ENCODE data around the gene ADSL.
"Not testable (repeated sequence)": the region's sequence is repeated elsewhere in the genome, so short reads cannot be mapped to it uniquely, and the experiment has no call there.

The ADSL gene

GRCh38 chr22:40309631-40310030 lies 36.7 kb upstream of the ADSL start:
- Histone ChIP-seq H2AFZ (ENCODE audit: low read depth, low read length) (no peak overlapping the region), H3K4me1 (ENCODE audit: insufficient read depth, low read length) (no peaks in the 10 kb centered on the region), H3K36me3 (ENCODE audit: insufficient read depth, low read length) (peaks cover 84% of the 10 kb centered on the region), H3K9ac (ENCODE audit: low read depth, low read length) (no peak overlapping the region), H3K27me3 (ENCODE audit: insufficient read depth, low read length, poor library complexity) (no peaks in the 10 kb centered on the region), H3K9me3 (ENCODE audit: insufficient read depth, low read length, severe bottlenecking) (no peaks in the 10 kb centered on the region), H3K4me3 (ENCODE audit: low read depth in 1 of 2, low read length in 2 of 2) (no peak overlapping the region), H3K27ac (ENCODE audit: low read length) (no peak overlapping the region), H3K4me2 (ENCODE audit: insufficient read depth, low read length) (no peak overlapping the region), H4K20me1 (ENCODE audit: insufficient read depth, low read length) (no peaks in the 10 kb centered on the region; the same call in 1 of the 2 replicates), H3K79me2 (ENCODE audit: insufficient read depth, low read length) (no peaks in the 10 kb centered on the region)
- DNase-seq (no peak), ATAC-seq (ENCODE audit: insufficient read depth, low read depth) (no peak)
- TF ChIP-seq EZH2 (IDR thresholded peaks at IDR 0.05; ENCODE audit: borderline replicate concordance, low read depth, low read length, severe bottlenecking) (no peak), CTCF (IDR thresholded peaks at IDR 0.05; ENCODE audit: borderline replicate concordance, extremely low read depth, low read length, poor library complexity, severe bottlenecking) (no peak)

GRCh38 chr22:40310081-40310767 lies 36.1 kb upstream of the ADSL start:
- TF ChIP-seq EZH2 (IDR thresholded peaks at IDR 0.05; ENCODE audit: borderline replicate concordance, low read depth, low read length, severe bottlenecking) (no peak), CTCF (IDR thresholded peaks at IDR 0.05; ENCODE audit: borderline replicate concordance, extremely low read depth, low read length, poor library complexity, severe bottlenecking) (no peak)
- Histone ChIP-seq H3K79me2 (ENCODE audit: insufficient read depth, low read length) (no peaks in the 10 kb centered on the region), H4K20me1 (ENCODE audit: insufficient read depth, low read length) (no peaks in the 10 kb centered on the region; the same call in 1 of the 2 replicates), H2AFZ (ENCODE audit: low read depth, low read length) (no peak overlapping the region), H3K36me3 (ENCODE audit: insufficient read depth, low read length) (peaks cover 83% of the 10 kb centered on the region), H3K9ac (ENCODE audit: low read depth, low read length) (no peak overlapping the region), H3K9me3 (ENCODE audit: insufficient read depth, low read length, severe bottlenecking) (no peaks in the 10 kb centered on the region), H3K4me2 (ENCODE audit: insufficient read depth, low read length) (no peak overlapping the region), H3K4me1 (ENCODE audit: insufficient read depth, low read length) (no peaks in the 10 kb centered on the region), H3K4me3 (ENCODE audit: low read depth in 1 of 2, low read length in 2 of 2) (no peak overlapping the region), H3K27me3 (ENCODE audit: insufficient read depth, low read length, poor library complexity) (no peaks in the 10 kb centered on the region), H3K27ac (ENCODE audit: low read length) (no peak overlapping the region)
- DNase-seq (no peak), ATAC-seq (ENCODE audit: insufficient read depth, low read depth) (no peak)

GRCh38 chr22:40310768-40311120 lies 35.6 kb upstream of the ADSL start:
- Histone ChIP-seq H3K27ac (ENCODE audit: low read length) (no peak overlapping the region), H4K20me1 (ENCODE audit: insufficient read depth, low read length) (no peaks in the 10 kb centered on the region; the same call in 1 of the 2 replicates), H3K4me3 (ENCODE audit: low read depth in 1 of 2, low read length in 2 of 2) (no peak overlapping the region), H3K79me2 (ENCODE audit: insufficient read depth, low read length) (no peaks in the 10 kb centered on the region), H3K9ac (ENCODE audit: low read depth, low read length) (no peak overlapping the region), H3K4me1 (ENCODE audit: insufficient read depth, low read length) (no peaks in the 10 kb centered on the region), H2AFZ (ENCODE audit: low read depth, low read length) (no peak overlapping the region), H3K27me3 (ENCODE audit: insufficient read depth, low read length, poor library complexity) (no peaks in the 10 kb centered on the region), H3K36me3 (ENCODE audit: insufficient read depth, low read length) (peaks cover 84% of the 10 kb centered on the region), H3K4me2 (ENCODE audit: insufficient read depth, low read length) (no peak overlapping the region), H3K9me3 (ENCODE audit: insufficient read depth, low read length, severe bottlenecking) (no peaks in the 10 kb centered on the region)
- DNase-seq (no peak), ATAC-seq (ENCODE audit: insufficient read depth, low read depth) (no peak)
- TF ChIP-seq CTCF (IDR thresholded peaks at IDR 0.05; ENCODE audit: borderline replicate concordance, extremely low read depth, low read length, poor library complexity, severe bottlenecking), result no peak
- no peak for TF ChIP-seq EZH2 (IDR thresholded peaks at IDR 0.05; ENCODE audit: borderline replicate concordance, low read depth, low read length, severe bottlenecking)

DNA sequence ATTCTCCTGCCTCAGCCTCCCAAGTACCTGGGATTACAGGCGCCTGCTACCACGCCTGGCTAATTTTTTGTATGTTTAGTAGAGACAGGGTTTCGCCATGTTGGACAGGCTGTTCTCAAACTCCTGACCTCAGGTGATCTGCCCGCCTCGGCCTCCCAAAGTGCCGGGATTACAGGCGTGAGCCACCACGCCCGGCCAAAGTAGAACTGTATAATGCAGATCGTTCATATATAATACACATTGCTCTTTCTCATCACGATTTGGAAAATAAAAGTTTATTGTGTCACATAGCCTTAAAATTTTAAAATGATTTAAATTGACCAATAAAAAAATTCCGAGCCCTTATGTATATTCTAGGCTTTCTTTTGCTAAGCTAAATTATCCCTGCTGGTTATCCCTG lies 34.7 kb upstream of the ADSL start:
- H4K20me1 ChIP-seq (ENCODE audit: insufficient read depth, low read length); H3K9ac ChIP-seq (ENCODE audit: low read depth, low read length); H3K27ac ChIP-seq (ENCODE audit: low read length); H2AFZ ChIP-seq (ENCODE audit: low read depth, low read length); DNase-seq; H3K79me2 ChIP-seq (ENCODE audit: insufficient read depth, low read length); H3K9me3 ChIP-seq (ENCODE audit: insufficient read depth, low read length, severe bottlenecking); H3K4me2 ChIP-seq (ENCODE audit: insufficient read depth, low read length); H3K4me1 ChIP-seq (ENCODE audit: insufficient read depth, low read length); ATAC-seq (ENCODE audit: insufficient read depth, low read depth); H3K27me3 ChIP-seq (ENCODE audit: insufficient read depth, low read length, poor library complexity); H3K4me3 ChIP-seq (ENCODE audit: low read depth in 1 of 2, low read length in 2 of 2): not testable (repeated sequence)
- H3K36me3 ChIP-seq (ENCODE audit: insufficient read depth, low read length), result peaks cover 93% of the 10 kb centered on the region

Data from DND-41 (cell line).